Suprapubic skin (tissue), 4 donors: ENCODE data around the gene PARN. TPM values are rescaled to one million over a fixed set of nuclear protein-coding genes. Genes with fewer than 3 reads are reported as not detected.

Experiments
- DNase-seq, 2 donors: peaks; one replicate each; pipeline ENCODE4 v3.0.0-alpha.2; 2019; ENCODE audit warnings: low spot score in 2 of 2
- H3K27ac ChIP-seq: fragments of 200-600 bp; sonication (generic); one replicate; pipeline ENCODE4 v1.5.1; 2019
- H3K27me3 ChIP-seq: fragments of 200-600 bp; sonication (generic); one replicate; pipeline ENCODE4 v1.5.1; 2019
- H3K36me3 ChIP-seq: fragments of 200-600 bp; sonication (generic); one replicate; pipeline ENCODE4 v1.5.1; 2019
- H3K4me1 ChIP-seq: fragments of 200-600 bp; sonication (generic); one replicate; pipeline ENCODE4 v1.5.1; 2019
- H3K4me3 ChIP-seq: fragments of 200-600 bp; sonication (generic); one replicate; pipeline ENCODE4 v1.5.1; 2019; ENCODE audit warnings: mild to moderate bottlenecking
- H3K9me3 ChIP-seq: fragments of 200-600 bp; sonication (generic); one replicate; pipeline ENCODE4 v1.5.1; 2019
- CTCF ChIP-seq, 2 donors: fragments of 200-600 bp in 1 of 2; fragments of 450-650 bp in 1 of 2; sonication (generic) in 1 of 2; IDR thresholded peaks; one replicate each; pipeline ENCODE4 v1.5.1; 2016 to 2019; ENCODE audit warnings: antibody characterized with exemption in 2 of 2, mild to moderate bottlenecking in 1 of 2, moderate library complexity in 1 of 2
- EP300 ChIP-seq: sonication (generic); formaldehyde crosslinking; IDR thresholded peaks from one replicate; pipeline ENCODE4 v1.6.1; 2017; ENCODE audit warnings: antibody characterized with exemption
- POLR2A ChIP-seq, 2 donors: fragments of 450-650 bp; IDR thresholded peaks; one replicate each; pipeline ENCODE4 v1.6.1; 2017; ENCODE audit warnings: antibody characterized with exemption in 2 of 2, mild to moderate bottlenecking in 2 of 2, moderate library complexity in 2 of 2
- POLR2AphosphoS5 ChIP-seq, 3 donors: sonication (generic); formaldehyde crosslinking; IDR thresholded peaks; one replicate each; pipeline ENCODE4 v1.6.1; 2017; ENCODE audit warnings: antibody characterized with exemption in 3 of 3
- WGBS: methylation state at CpG from one replicate; pipeline ENCODE4 v1.1.5; 2018; 5-methylcytosine and 5-hydroxymethylcytosine counted together
- total RNA-seq, 4 donors: library from RNA; depleted of rRNA; stranded (reverse); fragments of >200 nt; gene quantifications; one replicate each; pipeline ENCODE4 v1.1.0, GENCODE V29; 2016

The PARN gene
- total RNA-seq, 4 donors from 2014 or later: 33.7 to 44.6 (median 37.1) TPM

- Histone ChIP-seq H3K4me1 (no peaks in the 10 kb centered on the region), H3K9me3 (no peaks in the 10 kb centered on the region), H3K27ac (no peak overlapping the region), H3K4me3 (no peak overlapping the region), H3K27me3 (no peaks in the 10 kb centered on the region), H3K36me3 (no peaks in the 10 kb centered on the region)
- 90% methylated on average over 5 of the region's 5 CpGs for WGBS
- TF ChIP-seq CTCF (IDR thresholded peaks at IDR 0.05) (no peak), POLR2A (IDR thresholded peaks at IDR 0.05) (no peak), EP300 (no peak), POLR2AphosphoS5 (IDR thresholded peaks at IDR 0.05) (no peak)
- no peak for DNase-seq
Measured at GRCh38 chr16:14473488-14473887, 156.6 kb downstream of the PARN start.

DNA sequence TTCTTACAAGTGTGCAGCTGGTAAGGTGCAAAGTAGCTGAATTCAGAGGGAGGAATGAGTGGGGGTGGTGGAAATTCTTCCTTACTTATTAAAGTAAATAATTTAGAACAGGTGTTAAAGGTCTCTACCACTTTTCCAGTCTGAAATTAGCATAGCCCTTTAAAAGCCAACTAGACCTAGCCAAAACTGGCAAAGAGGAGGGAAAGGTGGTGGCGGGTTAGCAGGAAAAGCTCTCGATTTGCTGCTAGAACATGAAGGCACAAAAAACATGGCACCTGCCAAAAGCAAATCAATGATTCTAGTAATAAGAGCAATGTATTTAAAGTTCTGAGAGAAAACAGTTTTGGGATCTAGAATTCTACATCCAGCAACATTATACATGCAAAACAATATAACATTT, 157.7 kb downstream of the PARN start:
- Histone ChIP-seq H3K27ac (no peak overlapping the region), H3K36me3 (no peaks in the 10 kb centered on the region), H3K4me3 (no peak overlapping the region), H3K9me3 (no peaks in the 10 kb centered on the region), H3K4me1 (no peaks in the 10 kb centered on the region), H3K27me3 (no peaks in the 10 kb centered on the region)
- 85% methylated on average over 2 of the region's 2 CpGs for WGBS
- no peak for DNase-seq
- TF ChIP-seq CTCF (IDR thresholded peaks at IDR 0.05): no peak
- no peak for TF ChIP-seq EP300
- no peak for TF ChIP-seq POLR2AphosphoS5 (IDR thresholded peaks at IDR 0.05)
- no peak for TF ChIP-seq POLR2A (IDR thresholded peaks at IDR 0.05)

- no peak for TF ChIP-seq POLR2AphosphoS5 (IDR thresholded peaks at IDR 0.05)
- TF ChIP-seq CTCF (IDR thresholded peaks at IDR 0.05): no peak
- TF ChIP-seq POLR2A (IDR thresholded peaks at IDR 0.05): no peak
- no peak for TF ChIP-seq EP300
- no peak overlapping the region for H3K27ac ChIP-seq
- H3K4me1 ChIP-seq: no peaks in the 10 kb centered on the region
- WGBS: 93% methylated on average over 2 of the region's 2 CpGs
- H3K27me3 ChIP-seq: no peaks in the 10 kb centered on the region
- no peak overlapping the region for H3K4me3 ChIP-seq
- H3K9me3 ChIP-seq: no peaks in the 10 kb centered on the region
- DNase-seq: no peak
- H3K36me3 ChIP-seq: no peaks in the 10 kb centered on the region
Measured at GRCh38 chr16:14470788-14471187, 159.3 kb downstream of the PARN start.

DNA sequence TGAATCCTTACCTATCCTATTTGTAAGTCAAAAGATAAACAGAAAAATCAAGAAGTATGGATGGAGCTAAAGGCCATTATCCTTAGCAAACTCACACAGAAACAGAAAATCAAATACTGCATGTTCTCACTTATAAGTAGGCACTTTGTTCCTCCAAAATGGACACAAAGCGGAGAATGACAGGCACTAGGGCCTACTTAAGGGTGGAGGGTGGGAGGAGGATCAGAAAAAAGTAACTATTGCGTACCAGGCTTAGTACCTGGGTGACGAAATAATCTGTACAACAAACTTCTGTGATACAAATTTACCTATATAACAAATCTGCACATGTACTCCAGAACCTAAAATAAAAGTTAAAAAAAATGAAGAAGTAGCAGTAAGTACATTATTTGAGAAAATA, 164.3 kb downstream of the PARN start:
- WGBS: 97% methylated on average over 3 of the region's 3 CpGs
- no peak overlapping the region for H3K27ac ChIP-seq
- H3K4me3 ChIP-seq: no peak overlapping the region
- no peaks in the 10 kb centered on the region for H3K36me3 ChIP-seq
- H3K4me1 ChIP-seq: no peaks in the 10 kb centered on the region
- peaks cover 3% of the 10 kb centered on the region for H3K9me3 ChIP-seq
- no peaks in the 10 kb centered on the region for H3K27me3 ChIP-seq
- DNase-seq: no peak
- TF ChIP-seq POLR2A (IDR thresholded peaks at IDR 0.05): no peak
- no peak for TF ChIP-seq CTCF (IDR thresholded peaks at IDR 0.05)
- no peak for TF ChIP-seq EP300
- TF ChIP-seq POLR2AphosphoS5 (IDR thresholded peaks at IDR 0.05): no peak

DNA sequence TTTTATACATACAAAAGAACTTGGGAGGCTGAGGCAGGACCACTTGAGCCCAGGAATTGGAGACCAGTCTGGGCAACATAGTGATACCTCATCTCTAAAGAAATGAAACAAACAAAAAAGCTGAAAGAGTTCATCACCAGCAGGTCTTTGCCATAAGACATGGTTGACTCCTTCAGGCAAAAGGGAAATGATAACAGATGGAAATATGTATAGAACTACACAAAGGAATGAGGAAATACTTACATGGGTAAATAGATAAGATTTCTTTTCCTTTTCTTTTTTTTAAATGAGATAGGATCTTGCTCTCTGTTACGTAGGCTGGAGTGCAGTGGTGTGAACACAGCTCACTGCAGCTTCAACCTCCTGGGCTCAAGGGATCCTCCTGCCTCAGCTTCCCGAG, 165.3 kb downstream of the PARN start:
- 93% methylated on average over 2 of the region's 2 CpGs for WGBS
- H3K4me3 ChIP-seq: no peak overlapping the region
- H3K27me3 ChIP-seq: no peaks in the 10 kb centered on the region
- H3K4me1 ChIP-seq: no peaks in the 10 kb centered on the region
- DNase-seq: no peak
- H3K36me3 ChIP-seq: no peaks in the 10 kb centered on the region
- H3K27ac ChIP-seq: no peak overlapping the region
- H3K9me3 ChIP-seq: peaks cover 3% of the 10 kb centered on the region
- TF ChIP-seq POLR2AphosphoS5 (IDR thresholded peaks at IDR 0.05): no peak
- no peak for TF ChIP-seq POLR2A (IDR thresholded peaks at IDR 0.05)
- TF ChIP-seq EP300: no peak
- no peak for TF ChIP-seq CTCF (IDR thresholded peaks at IDR 0.05)
